CD4-positive, alpha-beta T cell treated with Interleukin-6 for 4 hours (primary cell): ENCODE results near the gene CTXND1.

Experiments
- DNase-seq: peaks from one replicate; pipeline ENCODE4 v3.0.0-alpha.2; 2020; ENCODE audit warnings: mixed read lengths

The CTXND1 gene

DNA sequence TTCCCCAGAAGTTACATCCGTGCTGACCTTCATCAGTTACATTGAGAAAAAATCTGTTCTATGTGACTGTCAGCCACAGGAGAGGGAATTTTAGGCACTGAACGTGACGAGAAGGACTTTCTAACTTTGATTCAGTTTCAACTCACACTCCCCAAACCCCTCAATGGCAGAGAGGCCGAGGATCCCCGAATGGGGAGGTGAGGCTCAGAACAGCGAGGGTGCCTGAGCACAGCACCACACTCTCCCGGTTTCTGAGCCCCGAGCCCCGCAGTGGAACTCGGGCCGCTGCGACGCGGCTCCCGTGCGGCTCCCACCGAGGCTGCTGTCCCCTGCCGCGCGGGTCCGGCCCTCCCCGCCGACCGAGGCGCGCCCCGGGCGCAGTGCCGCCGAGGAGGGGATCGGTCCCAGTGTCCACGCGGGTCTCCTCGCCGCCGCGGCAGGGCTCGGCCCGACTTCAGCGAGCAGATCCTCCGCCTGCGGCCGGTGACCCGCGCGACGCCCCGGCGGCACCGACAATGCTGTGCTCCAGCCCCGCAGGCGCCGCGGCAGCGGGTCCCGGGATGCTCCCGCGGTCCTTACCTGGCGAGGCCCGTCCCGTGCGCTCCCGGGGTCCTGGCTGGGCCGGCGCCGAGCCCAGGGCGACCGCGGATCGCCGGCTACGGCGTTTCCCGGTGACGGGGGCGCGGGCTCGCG, 439 bp downstream of the CTXND1 start:
- no peak for DNase-seq

DNA sequence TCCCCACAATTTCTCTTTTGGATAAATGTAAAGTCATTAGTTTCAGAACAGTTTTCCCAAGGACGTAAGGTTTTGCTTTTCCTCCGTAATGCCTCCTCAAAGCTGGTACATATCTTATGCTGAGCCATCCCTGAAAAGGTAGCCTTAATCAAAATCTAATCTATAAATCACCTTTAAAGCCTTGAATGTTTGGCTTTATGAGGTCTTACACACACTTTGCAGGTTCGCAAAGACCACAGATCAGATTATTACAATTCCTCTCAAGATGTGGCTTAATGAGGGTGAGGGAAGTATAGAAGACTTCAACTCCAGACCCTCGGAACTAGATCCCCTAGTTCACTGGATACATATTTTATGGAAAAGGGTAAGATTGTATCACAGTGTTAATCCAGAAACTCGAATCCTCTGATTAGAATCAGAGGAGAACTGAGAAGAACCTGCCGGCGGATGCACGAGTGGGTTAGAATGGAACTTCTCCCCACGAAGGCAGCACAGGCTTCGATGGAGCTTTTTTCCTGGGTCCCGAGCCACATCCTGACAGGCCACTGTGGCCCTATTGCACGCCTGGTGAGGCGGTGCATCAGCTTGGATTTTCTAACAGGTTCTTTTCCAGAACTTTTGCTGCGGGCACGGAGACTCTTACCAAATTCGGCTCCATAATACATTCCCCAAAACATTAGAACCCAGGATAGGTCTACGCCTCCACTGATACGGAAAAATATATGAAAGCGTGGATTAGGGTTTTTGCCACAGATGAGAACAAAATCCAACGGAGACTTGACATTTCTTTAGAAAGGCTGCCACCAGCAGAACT, 1.2 kb downstream of the CTXND1 start:
- no peak for DNase-seq

DNA sequence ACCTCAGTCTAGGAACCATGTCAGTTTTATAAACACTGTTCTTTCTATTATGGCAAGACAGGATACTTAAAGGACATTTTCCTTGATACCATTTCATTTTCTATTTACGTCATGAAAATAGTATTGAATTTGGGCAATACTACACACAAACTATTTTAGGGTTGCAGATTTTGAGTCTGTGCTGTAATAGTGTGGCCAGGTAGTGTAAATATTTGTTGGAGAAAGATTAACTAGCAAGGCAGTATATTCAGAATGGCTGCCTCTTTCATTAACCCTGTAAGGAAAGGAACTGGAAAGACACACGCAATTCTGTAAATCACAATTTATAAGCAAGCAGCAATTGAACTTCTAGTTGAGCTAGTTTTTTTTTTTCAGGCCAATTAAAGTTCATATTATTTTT, 2.0 kb downstream of the CTXND1 start:
- DNase-seq: no peak

DNA sequence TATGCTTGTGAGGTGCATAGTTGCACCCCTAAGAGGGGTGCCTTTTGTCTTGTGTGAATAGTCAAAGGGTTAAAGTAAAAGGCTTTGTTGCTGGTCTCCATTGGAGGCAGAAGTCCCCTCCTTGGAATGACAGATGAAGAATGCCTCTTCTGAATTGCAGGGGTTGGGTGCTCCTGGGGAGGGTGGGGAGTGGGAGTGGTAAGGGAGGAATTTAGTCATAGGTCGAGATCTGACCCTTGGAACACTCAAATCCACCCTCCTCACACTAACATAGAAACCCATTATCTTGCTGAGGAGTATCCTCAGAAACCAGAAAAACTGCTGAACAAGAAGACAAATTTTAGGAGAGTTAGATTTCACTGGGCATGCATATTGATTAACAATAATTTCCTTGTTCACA, 4.7 kb downstream of the CTXND1 start:
- no peak for DNase-seq

DNA sequence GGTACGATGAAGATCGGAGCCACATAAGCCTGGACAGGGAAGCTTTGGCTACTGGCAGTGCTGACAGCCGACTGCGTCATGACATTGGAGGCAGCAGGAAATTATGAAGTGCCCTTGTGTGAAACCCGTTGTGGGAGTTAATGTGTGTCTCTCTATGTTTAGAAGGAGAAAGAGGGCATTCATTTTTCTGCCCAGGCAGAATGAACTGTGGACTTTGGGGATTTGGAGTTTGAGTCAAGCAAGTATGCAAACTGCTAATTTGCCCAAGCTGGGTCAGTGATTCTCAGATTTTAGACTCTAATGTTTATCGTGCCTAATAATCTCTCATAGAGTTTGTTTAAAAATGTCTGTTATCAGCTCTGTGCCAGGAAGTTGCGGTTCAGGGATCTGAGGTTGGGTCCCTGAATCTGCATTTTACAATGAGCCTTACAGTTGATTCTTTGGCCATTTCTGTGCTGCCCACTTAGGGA, 5.6 kb downstream of the CTXND1 start:
- no peak for DNase-seq

DNA sequence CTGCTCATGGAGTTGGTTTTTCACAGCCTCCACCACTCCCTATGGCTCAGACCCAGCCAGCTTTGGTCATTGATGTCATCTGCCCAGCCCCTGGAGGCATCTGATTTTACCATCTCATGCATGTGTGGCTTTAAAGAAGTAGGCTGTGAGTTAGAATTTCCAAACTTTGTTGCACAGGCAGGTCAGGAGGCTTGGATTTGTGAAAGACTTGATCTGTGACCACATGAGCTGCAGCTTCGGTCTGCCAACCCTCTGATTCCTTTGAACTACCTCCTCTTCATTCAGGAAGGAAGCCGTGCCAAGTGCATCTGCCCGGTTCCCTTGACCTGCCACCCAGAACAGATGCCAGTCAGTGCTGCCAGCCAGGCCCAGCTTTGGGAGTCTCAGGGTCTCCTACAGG, 9.2 kb downstream of the CTXND1 start:
- no peak for DNase-seq

DNA sequence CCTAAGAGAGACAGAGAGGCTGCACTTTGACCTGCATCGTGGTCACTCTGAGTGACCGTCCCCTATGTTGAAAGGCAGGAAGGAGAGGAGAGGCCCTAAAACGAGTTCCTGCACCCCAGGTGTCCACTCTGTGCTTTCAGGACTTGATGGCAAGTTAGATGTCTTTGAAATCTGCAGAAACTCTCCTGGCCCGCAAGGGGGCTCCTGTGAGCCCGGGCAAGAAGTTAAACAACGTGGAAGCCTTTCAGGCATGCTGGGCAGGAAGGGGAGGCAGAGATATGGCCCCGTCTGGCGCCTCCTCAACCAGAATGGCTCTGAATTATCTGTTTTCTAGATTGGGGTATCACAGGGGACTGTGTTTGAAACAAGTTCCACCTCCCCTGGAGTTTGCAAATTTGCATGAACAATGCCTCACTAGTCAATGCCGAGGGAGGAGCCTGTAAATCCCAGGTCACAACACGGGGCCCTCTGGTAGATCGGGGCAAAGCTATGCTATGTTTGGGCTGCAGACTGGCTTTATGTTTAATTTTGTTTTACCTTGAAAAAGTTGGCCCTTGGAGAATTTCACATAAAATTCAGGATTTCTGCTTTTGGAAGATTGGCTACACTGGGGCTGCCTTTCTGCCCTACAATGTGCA, 9.8 kb downstream of the CTXND1 start:
- DNase-seq: no peak

DNA sequence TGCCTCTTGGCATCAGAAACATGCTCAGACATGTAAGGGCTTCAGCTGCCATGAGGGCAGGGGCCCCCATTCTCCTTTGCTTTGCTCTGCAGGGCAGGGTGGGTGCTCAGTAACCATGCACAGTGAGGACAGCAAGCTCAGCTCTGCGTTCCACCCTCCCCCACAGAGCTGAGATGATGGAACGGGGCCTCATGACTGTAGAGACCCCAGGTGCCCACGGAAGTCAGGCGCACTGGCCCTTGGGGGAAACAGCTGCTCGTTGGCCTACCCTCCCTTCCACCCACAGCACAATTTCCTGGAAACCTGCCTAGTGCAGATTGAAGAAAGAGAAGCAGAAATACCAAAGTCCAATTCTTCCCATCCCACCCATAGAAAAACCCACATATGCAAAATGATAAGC, 10.5 kb downstream of the CTXND1 start:
- no peak for DNase-seq

DNA sequence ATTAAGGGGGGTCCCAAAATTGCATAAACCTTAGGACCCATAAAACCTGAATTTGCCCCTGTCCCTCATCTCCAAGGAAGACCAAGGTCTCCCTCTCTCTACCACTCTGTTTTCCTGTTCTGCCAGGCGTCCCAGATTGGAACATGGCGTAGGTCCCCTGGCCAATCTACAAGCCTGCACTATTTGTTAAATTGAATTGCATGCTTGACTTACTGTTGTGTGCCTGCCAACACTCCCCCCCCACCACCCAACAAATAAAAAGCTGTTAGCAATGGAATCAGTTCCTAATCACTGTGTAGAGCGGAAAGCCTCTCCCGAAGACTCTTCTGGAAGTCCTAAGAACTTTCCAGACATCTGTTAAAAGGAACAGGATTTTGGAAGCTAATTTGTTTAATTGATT, 11.7 kb downstream of the CTXND1 start:
- DNase-seq: no peak

DNA sequence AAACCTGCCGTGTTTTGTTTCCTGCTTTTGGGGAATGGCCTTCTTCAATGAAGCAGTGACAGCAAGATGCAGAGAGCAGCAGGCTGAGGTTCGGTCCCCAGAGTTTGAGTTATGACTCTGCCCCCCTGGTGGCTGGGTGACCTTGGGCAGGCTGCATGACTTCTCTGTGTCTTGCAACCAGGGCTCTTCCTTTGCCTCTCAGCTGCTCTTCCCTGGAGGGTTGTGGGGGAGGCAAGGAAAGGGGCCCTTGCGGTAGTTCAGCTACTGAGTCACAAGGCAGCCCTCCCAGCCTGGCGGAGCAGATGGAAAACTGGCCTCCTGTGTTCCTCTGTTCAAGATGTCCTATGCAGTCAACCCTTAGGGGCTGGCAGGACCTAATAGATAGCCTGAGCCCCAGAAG, 17.1 kb downstream of the CTXND1 start:
- DNase-seq: peak; percentile 41

DNA sequence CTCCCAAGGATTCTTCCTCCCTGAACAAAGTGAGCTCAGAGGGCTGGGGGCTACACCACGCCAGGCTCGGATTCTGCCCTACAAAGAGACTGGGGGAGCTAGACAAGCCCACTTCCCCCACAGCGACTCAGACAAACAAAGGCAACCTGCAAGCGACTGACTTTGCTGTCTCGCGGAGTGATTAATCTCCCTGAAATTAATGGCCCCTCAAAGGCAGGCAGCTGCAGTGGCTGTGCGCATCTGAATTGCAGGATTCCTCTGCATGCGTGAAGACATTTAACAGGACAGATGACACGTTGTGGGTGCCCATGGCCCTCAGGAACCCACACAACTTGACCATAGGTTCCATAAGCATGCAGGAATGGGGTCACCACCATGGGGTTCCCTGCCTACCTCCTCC, 18.4 kb downstream of the CTXND1 start:
- no peak for DNase-seq

DNA sequence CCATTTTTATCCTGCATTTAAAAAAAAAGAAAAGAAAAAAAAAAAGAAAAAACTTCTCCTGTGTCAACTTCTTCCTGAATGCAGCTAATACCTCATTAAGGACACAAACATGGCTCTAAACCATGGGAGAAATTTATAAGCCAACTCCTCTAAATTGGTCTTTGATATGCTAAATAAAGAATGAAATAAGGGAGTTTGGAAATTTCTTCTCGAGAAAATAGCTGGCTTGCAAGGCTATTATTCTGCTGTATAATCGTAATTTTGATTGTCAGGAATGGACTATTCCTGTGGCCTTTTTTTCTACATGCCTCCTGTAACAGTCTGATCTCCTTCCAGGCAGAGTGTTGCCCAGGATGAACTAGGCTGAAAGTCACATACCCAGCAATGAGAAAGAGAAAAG, 20.6 kb downstream of the CTXND1 start:
- no peak for DNase-seq

DNA sequence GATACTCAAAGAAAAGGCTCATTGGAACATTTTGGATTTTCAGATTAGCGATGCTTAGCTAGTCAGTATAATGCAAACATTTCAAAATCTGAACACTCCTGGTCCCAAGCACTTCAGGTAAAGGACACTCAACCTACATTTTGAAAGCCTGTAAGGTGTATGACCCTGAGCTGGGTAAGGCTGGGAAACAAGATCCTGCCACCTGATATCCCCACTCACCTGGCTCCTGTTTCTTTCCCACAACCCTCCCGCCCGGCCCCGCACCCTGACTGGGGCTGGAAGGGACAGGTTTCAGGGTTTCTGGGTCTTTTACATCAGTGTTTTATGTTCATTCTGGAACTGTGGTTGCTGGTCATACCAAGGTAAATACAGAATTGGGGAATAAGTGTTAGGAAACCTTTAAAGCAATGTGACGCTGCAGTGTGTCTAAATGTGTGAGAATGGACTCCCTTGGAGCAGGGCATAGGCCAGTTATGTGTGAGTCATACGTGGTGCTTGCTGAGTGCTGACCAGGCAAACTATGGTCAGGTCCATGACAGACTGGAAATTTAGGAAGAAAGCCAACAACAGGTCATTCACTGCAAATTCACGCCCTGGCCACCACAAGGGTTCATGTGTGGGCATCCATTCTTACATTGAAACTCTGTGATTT, 22.9 kb downstream of the CTXND1 start:
- DNase-seq: no peak

DNA sequence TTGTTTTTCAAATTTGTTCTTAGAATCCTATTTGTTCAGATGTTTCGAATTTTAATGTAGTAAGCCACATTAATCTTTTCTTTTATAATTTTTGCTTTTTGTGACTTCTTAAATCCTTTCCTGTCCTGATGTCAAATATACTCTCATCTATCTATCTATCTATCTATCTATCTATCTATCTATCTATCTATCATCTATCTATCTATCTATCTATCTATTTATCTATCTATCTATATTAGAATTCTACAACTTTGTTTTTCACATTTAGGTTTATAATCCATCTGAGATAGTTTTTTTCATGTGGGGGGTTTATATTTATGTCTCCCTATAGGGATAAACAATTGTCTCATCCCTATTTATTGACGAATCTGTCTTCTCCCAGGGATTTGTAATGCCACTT, 32.1 kb downstream of the CTXND1 start:
- DNase-seq: no peak

DNA sequence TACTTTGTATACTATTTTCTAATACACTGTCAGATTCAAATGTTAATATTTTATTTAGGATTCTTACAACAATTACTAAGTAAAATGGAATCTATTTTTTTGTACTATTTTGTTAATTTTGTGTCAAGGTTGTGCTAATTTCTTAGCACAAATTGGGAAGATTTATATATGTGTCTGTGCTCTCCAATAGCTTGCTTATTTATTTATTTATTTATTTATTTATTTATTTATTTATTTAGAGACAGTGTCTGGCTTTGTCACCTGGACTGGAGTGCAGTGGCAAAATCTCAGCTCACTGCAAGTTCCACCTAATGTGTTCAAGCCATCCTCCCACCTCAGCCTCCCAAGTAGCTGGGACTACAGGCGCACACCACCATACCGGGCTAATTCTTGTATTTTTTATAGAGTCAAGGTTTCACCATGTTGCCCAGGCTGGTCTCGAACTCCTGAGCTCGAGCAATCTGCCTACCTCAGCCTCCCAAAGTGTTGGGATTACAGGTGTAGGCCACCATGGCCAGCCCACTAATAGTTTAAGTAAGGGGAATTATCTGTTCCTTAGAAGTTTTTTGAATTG, 34.6 kb downstream of the CTXND1 start:
- no peak for DNase-seq

DNA sequence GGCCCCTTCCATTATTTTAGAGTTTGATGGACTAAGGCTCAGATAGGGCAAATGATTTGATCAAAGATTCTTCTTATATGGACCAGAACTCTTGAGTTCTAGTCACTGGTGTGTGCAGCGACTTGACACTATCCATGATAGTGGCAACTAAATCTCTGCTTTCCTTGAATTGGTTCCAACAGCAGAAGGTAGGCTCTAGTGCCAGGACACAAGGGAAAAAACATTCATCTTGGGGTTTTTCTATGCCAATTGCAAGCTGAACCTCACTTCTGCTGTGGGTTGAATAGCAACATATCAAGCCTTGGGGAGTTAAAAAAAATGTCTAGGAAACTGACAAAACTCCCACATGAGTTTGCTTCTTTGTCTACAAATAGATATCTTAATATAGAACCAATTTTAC, 35.1 kb downstream of the CTXND1 start:
- no peak for DNase-seq

DNA sequence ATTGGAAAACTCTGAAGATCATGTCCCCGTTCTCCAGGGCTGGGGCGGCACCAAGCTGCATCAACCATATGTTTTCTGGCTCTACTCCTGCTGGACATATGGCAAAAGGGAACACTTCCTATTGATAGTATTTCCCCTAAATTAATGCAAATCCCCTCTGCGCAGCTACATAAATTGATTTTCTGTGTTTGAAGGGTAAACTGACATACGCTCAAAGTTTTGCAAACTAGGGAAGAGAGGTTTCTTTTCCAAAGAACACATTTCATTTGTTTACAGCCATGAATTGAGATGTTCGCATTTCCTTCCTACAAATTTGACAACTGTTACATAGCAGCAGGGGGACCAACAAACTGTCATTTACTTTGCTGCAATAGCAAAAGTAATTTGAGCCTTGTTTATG, 35.9 kb downstream of the CTXND1 start:
- DNase-seq: no peak

DNA sequence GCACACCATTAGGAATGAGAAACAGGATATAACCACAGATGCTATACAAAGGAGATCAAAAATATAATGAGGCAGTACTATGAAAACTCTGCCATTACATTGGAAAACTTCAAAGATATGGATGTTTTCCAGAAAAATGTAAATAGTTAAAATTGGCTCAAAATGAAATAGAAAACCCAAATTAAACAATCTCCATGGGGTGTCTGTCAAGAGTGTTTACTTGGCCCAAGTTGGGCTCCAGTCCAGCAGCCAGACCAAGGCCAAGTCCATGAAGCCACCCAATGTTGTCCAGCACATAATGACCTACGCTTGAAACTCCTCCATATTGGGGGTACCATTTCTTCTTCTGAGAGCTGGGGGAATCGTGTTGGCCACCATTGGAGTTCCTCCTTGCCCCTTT, 37.1 kb downstream of the CTXND1 start:
- no peak for DNase-seq

DNA sequence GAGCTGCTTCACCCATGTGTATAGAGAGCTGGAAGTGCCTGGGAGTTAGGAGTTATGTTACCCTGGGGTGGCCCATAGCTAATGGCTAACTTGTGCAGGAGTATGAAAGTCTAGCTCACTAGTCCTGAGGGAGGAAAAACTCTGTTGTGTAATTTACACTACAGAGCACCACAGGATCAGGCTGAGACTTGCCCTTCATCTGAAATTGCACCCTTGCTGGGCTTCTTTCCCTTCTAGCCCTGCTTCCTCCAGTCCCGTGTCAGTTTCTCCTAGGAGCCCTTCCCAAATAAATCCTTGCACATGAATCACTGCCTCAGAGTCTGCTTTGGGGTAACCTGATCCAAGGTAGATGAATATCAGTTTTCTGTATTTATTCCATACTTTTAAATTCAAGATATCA, 40.0 kb downstream of the CTXND1 start:
- no peak for DNase-seq

DNA sequence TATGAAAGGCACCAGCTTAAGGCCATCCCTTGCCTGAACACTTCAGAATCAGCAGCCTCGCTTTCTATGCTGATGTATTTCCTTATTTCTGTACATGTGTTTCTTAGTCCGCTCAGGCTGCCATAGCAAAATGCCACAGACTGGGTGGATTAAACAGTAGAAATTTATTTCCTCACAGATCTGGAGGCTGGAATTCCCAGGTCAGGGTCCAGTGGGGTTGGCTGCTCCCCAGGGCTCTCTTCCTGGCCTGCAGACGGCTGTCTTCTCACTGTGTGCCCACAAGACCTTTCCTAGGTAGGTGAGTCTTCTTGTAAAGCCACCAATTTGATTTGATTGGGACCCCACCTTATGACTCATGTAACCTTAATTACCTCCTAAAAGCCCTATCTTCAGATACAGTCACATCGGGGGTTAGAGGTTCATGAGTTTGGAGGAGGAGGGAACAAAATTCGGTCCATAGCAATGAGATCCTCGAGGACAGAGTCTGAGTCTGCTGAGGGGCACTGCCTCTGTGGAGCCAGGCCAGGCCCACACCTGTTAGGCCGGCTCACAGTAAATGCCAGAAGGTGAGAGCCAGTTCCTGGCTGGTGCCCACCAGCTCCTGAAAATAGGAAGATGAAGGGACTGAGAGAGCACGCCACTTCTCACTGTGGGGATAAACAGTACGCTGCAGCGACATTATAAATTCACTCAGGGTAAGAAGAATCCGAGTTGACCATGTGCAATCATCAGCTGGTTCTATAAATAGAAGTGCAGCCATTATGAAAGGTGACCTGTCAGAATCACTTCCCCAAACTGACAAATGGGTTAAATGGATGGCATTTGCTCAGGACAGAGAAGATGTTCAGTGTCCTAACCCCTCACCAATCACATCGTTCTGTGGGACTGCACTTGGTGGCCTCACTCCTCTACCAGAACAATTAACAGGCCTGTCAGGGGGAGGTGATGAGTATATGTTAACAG, 41.1 kb downstream of the CTXND1 start:
- no peak for DNase-seq

DNA sequence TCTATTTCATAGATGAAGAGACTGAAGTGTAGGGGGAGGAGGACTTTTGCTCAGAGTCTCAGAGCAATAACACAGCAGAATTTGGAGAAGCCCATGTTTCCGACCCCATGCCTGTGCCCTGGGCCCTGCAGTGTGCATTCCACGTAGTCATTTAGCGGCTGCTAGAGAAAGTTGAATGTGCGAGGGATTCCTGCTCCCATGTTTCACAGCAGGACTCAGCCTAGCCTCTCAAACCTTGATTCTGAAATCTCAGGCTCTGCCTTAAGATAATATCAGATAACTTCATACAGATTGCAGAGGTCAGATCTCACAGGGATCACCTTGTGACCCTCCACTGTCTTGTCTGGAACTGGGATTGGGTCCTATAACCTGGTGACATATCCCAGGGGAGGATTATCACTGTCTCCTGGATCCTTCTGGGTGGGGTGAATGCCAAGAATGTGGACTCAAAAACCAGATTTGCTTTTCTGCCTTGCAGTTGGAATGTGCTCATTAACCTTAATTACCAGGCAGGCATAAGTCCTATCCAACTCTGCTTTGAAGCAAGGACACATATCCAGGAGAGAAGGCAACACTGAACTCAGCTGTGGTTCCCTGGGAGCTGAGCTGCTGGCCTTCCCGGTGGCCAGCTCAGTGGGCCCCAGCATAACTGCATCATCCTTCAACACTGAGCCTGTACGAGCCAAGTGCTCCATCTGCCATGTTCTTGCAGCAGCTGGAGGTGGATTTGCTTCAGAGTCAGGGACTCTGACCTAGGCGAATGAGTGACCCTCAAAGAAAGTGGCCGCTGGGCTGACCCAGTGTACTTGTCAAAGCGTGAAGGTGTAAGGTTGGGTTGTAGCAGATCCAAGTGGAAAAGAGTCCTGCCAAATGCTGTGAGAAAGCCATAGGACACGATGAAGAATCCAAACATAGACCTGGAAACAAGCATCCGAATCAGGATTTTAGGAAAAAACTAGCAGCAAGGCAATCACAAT, 43.0 kb downstream of the CTXND1 start:
- no peak for DNase-seq
